Thoracic aorta (tissue), 2 donors: ENCODE data around the gene MAPK13. TPM values are rescaled to one million over a fixed set of nuclear protein-coding genes. Genes with fewer than 3 reads are reported as not detected.

Source experiments
- ATAC-seq: fragments of 150-250 bp; one replicate; pipeline ENCODE4 v1.8.0; 2017; ENCODE audit warnings: low read depth; ENCODE audit not compliant: insufficient number of reproducible peaks, low FRiP score
- DNase-seq: peaks from one replicate; pipeline ENCODE4 v3.0.0-alpha.2; 2020; ENCODE audit warnings: low spot score
- H3K27ac ChIP-seq, 2 donors: fragments of 200-600 bp; sonication (generic); 1 replicate in 1 of 2; 2 replicates in 1 of 2; pipeline ENCODE4 v1.5.1; 2016; ENCODE audit warnings: mild to moderate bottlenecking in 2 of 2, moderate library complexity in 2 of 2
- H3K27me3 ChIP-seq: fragments of 200-600 bp; sonication (generic); replicated peaks from 2 replicates; pipeline ENCODE4 v1.6.0; 2016; ENCODE audit warnings: mild to moderate bottlenecking; ENCODE audit not compliant: insufficient read depth
- H3K36me3 ChIP-seq: fragments of 200-600 bp; sonication (generic); one replicate; pipeline ENCODE4 v1.5.1; 2016
- H3K4me1 ChIP-seq, 2 donors: fragments of 200-600 bp; sonication (generic); 1 replicate in 1 of 2; 2 replicates in 1 of 2; pipeline versions ENCODE4 v1.5.1 to v1.6.0; 2016; ENCODE audit warnings: low read depth in 2 of 2, mild to moderate bottlenecking in 1 of 2; ENCODE audit not compliant: control insufficient read depth in 1 of 2
- H3K4me3 ChIP-seq: fragments of 200-600 bp; sonication (generic); 2 replicates; pipeline ENCODE4 v1.5.1; 2016; ENCODE audit warnings: mild to moderate bottlenecking
- H3K9me3 ChIP-seq: fragments of 200-600 bp; sonication (generic); 2 replicates; pipeline ENCODE4 v1.5.1; 2016
- total RNA-seq, 2 donors: library from RNA; depleted of rRNA; stranded (reverse); fragments of >200 nt; gene quantifications; one replicate each; pipeline versions ENCODE4 v1.1.0 to v1.2.3, GENCODE V29; 2016
- TF ChIP-seq, protein P1 (sequence below): fragments of 200-600 bp; sonication (generic); IDR thresholded peaks from one replicate; pipeline ENCODE4 v1.5.1; 2019; ENCODE audit warnings: antibody characterized with exemption

MAPK13 gene
- total RNA-seq, 2 donors from 2014 or later, result 5.5 to 7.6 TPM

DNA sequence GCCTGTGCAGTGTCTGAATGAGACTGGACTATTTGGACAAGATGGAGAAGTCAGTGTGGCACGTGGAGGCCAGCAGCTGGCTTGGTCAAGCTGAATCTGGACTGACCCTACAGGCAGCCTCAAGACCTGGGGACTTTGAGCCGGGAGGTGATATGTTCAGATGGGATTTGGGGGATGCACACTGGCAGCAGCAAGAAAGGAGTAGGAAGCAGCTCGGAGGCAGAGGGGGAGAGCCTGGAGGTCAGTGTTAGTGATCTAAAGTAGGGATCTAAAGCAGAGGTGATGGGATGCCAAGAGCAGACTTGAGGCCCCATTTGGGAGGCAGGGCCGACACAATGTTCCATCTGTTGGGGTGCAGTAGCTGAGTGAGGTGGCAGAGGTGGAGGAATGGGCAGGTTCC lies 2.8 kb downstream of the MAPK13 start:
- Histone ChIP-seq H3K36me3 (no peaks in the 10 kb centered on the region), H3K27ac (no peak overlapping the region), H3K27me3 (no peaks in the 10 kb centered on the region), H3K4me1 (peaks cover 4 to 22% of the 10 kb centered on the region in 2 donors), H3K9me3 (no peaks in the 10 kb centered on the region), H3K4me3 (no peak overlapping the region)
- TF ChIP-seq, protein P1, sequence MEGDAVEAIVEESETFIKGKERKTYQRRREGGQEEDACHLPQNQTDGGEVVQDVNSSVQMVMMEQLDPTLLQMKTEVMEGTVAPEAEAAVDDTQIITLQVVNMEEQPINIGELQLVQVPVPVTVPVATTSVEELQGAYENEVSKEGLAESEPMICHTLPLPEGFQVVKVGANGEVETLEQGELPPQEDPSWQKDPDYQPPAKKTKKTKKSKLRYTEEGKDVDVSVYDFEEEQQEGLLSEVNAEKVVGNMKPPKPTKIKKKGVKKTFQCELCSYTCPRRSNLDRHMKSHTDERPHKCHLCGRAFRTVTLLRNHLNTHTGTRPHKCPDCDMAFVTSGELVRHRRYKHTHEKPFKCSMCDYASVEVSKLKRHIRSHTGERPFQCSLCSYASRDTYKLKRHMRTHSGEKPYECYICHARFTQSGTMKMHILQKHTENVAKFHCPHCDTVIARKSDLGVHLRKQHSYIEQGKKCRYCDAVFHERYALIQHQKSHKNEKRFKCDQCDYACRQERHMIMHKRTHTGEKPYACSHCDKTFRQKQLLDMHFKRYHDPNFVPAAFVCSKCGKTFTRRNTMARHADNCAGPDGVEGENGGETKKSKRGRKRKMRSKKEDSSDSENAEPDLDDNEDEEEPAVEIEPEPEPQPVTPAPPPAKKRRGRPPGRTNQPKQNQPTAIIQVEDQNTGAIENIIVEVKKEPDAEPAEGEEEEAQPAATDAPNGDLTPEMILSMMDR, result no peak
- ATAC-seq (no peak), DNase-seq (no peak)

DNA sequence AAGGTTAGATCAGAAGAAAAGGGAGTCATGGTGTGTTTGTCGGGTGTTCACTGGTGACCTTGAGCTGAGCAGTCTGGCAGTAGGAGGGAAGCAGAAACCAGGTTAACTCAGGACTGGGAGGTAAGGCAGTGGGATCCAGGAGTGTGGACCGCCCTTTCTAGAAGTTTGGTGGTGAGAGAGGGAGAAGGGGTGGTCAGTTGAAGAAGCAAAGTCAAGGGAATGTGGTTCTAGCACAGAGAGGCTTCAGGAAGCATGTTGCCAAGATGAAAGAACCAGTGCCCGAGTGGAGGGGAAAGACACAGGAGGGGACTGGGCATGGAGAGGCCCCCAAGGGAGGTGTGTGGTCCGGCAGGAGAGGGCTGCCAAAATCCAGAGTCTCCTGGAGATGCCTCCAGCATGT lies 3.6 kb downstream of the MAPK13 start:
- no peak for ATAC-seq
- Histone ChIP-seq H3K27ac (no peak overlapping the region), H3K36me3 (peaks cover 2% of the 10 kb centered on the region), H3K9me3 (no peaks in the 10 kb centered on the region), H3K4me3 (no peak overlapping the region), H3K4me1 (peaks cover 4 to 22% of the 10 kb centered on the region in 2 donors), H3K27me3 (no peaks in the 10 kb centered on the region)
- TF ChIP-seq, protein P1, result no peak
- DNase-seq, result no peak

GRCh38 chr6:36135053-36135731 lies 4.9 kb downstream of the MAPK13 start:
- Histone ChIP-seq H3K9me3 (no peaks in the 10 kb centered on the region), H3K4me3 (no peak overlapping the region), H3K27ac (no peak overlapping the region), H3K4me1 (peaks cover 0 to 18% of the 10 kb centered on the region in 2 donors), H3K36me3 (peaks cover 2% of the 10 kb centered on the region), H3K27me3 (no peaks in the 10 kb centered on the region)
- TF ChIP-seq, protein P1, result no peak
- no peak for ATAC-seq
- no peak for DNase-seq

DNA sequence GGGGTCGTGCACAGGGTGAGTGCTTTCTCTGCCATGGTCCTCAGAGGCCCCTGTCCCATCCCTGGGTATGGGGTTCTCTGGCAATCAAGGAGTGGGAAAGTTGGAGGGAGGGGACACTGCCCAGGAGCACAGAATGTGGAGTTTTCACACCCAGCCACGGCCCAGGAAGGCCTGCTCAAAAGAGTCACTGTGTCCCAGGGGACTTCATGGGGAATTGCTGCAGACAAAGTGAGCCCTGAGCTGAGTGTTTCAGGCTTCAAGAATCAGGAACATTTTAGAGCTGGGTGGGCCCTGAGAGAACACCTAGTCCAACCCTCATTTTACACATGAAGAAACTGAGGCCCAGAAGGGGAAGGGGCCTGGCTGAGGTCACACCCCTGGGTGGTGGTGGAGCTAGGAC lies 5.7 kb downstream of the MAPK13 start:
- H3K4me1 ChIP-seq, result peaks cover 0 to 13% of the 10 kb centered on the region in 2 donors
- H3K27me3 ChIP-seq, result no peaks in the 10 kb centered on the region
- ATAC-seq (no peak), DNase-seq (no peak)
- peaks cover 2% of the 10 kb centered on the region for H3K36me3 ChIP-seq
- TF ChIP-seq, protein P1, result no peak
- H3K4me3 ChIP-seq, result no peak overlapping the region
- no peak overlapping the region for H3K27ac ChIP-seq
- H3K9me3 ChIP-seq, result no peaks in the 10 kb centered on the region

DNA sequence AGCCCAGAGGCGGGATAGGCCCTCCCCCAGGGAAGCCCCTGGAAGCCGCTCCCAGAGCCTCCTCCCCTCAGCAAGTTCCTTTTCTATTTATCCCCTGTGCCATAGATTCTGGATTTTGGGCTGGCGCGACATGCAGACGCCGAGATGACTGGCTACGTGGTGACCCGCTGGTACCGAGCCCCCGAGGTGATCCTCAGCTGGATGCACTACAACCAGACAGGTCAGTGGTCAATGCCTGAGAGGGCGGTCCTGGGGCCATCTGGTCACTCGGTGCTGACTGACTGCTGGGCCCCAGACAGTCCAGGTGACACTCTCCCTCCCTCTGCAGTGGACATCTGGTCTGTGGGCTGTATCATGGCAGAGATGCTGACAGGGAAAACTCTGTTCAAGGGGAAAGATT lies 6.2 kb downstream of the MAPK13 start:
- ATAC-seq (no peak), DNase-seq (no peak)
- no peak overlapping the region for H3K27ac ChIP-seq
- H3K4me1 ChIP-seq, result peaks cover 0 to 8% of the 10 kb centered on the region in 2 donors
- H3K9me3 ChIP-seq, result no peaks in the 10 kb centered on the region
- TF ChIP-seq, protein P1, result no peak
- peaks cover 2% of the 10 kb centered on the region for H3K36me3 ChIP-seq
- no peaks in the 10 kb centered on the region for H3K27me3 ChIP-seq
- H3K4me3 ChIP-seq, result no peak overlapping the region
